ENCODE measurements around the gene LPA.
"Not testable (repeated sequence)": the region's sequence is repeated elsewhere in the genome, so short reads cannot be mapped to it uniquely, and the experiment has no call there.

LPA gene

DNA sequence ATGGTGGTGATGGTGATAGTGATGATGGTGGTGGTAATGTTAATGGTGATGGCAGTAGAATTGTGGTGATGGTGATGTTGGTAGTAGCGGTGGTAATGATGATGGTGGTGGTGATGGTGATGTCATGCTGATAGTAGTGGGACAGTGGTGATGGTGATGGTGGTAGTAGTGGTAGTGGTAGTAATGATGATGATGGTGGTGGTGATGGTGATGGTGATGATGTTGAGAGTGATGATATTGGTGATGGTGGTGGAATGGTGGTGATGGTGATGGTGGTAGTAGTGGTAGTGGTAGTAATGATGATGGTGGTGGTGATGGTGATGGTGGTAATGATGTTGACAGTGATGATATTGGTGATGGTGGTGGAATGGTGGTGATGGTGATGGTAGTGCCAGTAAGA is 128.8 kb downstream of the LPA start:
- no peaks in the 10 kb centered on the region for H3K9me3 ChIP-seq (ENCODE audit: severe bottlenecking)
- H3K27ac ChIP-seq (ENCODE audit: poor library complexity, severe bottlenecking), result no peak overlapping the region
- H3K4me1 ChIP-seq (ENCODE audit: insufficient read depth, poor library complexity, severe bottlenecking), result no peaks in the 10 kb centered on the region
- no peak for DNase-seq (ENCODE audit: low spot score)
- H3K36me3 ChIP-seq (ENCODE audit: low read depth), result no peaks in the 10 kb centered on the region
- H3K27me3 ChIP-seq (ENCODE audit: insufficient read depth, poor library complexity, severe bottlenecking), result no peaks in the 10 kb centered on the region
- no peak for ATAC-seq (ENCODE audit: low read depth)
- H3K4me3 ChIP-seq (ENCODE audit: severe bottlenecking), result no peak overlapping the region
- TF ChIP-seq CTCF (IDR thresholded peaks at IDR 0.05; ENCODE audit: poor library complexity, severe bottlenecking), result no peak

DNA sequence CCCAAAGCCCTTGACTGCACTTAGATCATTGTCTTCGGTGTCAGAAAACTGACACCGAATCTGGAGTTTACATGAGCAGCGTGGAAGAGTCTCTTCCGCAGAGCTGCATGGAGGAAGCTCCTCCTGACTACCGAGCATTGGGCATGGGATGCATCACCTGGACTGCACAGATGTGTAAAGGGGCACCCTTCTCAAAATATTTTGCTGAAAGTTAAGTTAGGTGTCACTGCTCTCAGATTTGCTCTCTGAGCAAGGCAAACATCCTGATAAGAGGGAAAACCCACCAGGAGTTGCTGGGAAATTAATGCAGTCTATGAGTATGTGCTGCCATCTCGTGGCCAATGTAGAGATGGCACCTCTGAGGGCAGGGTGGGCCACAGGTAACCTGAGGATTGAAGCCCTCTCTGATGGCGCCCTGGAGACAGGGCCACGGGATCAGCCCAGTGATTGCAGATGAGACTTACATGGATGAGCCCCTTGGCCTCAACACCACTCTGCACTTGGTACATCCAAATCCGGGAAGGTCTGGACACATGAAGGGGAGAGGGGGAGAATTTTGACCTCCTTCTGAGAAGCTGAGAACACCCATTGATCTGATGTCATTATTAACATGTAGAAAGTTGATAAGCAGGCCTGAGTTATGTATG is 129.9 kb downstream of the LPA start:
- H3K4me1 ChIP-seq (ENCODE audit: insufficient read depth, poor library complexity, severe bottlenecking), result no peaks in the 10 kb centered on the region
- no peaks in the 10 kb centered on the region for H3K9me3 ChIP-seq (ENCODE audit: severe bottlenecking)
- no peak for DNase-seq (ENCODE audit: low spot score)
- peak; percentile 91 for TF ChIP-seq CTCF (IDR thresholded peaks at IDR 0.05; ENCODE audit: poor library complexity, severe bottlenecking)
- no peak overlapping the region for H3K4me3 ChIP-seq (ENCODE audit: severe bottlenecking)
- H3K27me3 ChIP-seq (ENCODE audit: insufficient read depth, poor library complexity, severe bottlenecking), result no peaks in the 10 kb centered on the region
- ATAC-seq (ENCODE audit: low read depth), result peak; percentile 59
- H3K27ac ChIP-seq (ENCODE audit: poor library complexity, severe bottlenecking), result no peak overlapping the region
- H3K36me3 ChIP-seq (ENCODE audit: low read depth), result no peaks in the 10 kb centered on the region

DNA sequence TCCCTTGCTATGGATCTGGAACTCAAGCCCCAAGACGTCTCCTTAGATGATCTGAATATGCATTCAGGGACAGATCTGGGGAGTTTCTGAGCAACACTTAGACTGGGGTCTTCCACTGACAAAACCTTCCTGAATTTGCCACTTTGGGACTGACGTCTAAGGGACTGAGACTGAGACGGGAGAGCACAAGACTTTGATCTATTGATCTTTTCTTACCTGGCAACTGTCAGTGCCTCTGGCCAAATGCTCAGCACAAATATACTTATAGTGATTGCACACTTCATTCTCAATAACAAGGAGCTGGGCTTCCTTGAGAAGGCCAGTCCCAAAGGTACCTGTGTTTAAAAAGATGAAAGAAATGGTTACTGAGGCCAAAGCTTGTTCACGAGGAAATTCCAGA is 131.8 kb downstream of the LPA start:
- no peaks in the 10 kb centered on the region for H3K9me3 ChIP-seq (ENCODE audit: severe bottlenecking)
- H3K27ac ChIP-seq (ENCODE audit: poor library complexity, severe bottlenecking), result no peak overlapping the region
- TF ChIP-seq CTCF (IDR thresholded peaks at IDR 0.05; ENCODE audit: poor library complexity, severe bottlenecking), result no peak
- ATAC-seq (ENCODE audit: low read depth) (no peak), DNase-seq (ENCODE audit: low spot score) (no peak)
- H3K27me3 ChIP-seq (ENCODE audit: insufficient read depth, poor library complexity, severe bottlenecking), result no peaks in the 10 kb centered on the region
- no peaks in the 10 kb centered on the region for H3K36me3 ChIP-seq (ENCODE audit: low read depth)
- H3K4me3 ChIP-seq (ENCODE audit: severe bottlenecking), result no peak overlapping the region
- H3K4me1 ChIP-seq (ENCODE audit: insufficient read depth, poor library complexity, severe bottlenecking), result no peaks in the 10 kb centered on the region

GRCh38 chr6:160531826-160532225 is 132.2 kb downstream of the LPA start:
- Histone ChIP-seq H3K9me3 (ENCODE audit: severe bottlenecking) (no peaks in the 10 kb centered on the region), H3K4me1 (ENCODE audit: insufficient read depth, poor library complexity, severe bottlenecking) (no peaks in the 10 kb centered on the region), H3K4me3 (ENCODE audit: severe bottlenecking) (no peak overlapping the region), H3K27me3 (ENCODE audit: insufficient read depth, poor library complexity, severe bottlenecking) (no peaks in the 10 kb centered on the region), H3K27ac (ENCODE audit: poor library complexity, severe bottlenecking) (no peak overlapping the region), H3K36me3 (ENCODE audit: low read depth) (no peaks in the 10 kb centered on the region)
- TF ChIP-seq CTCF (IDR thresholded peaks at IDR 0.05; ENCODE audit: poor library complexity, severe bottlenecking), result no peak
- DNase-seq (ENCODE audit: low spot score), result no peak
- ATAC-seq (ENCODE audit: low read depth), result no peak

DNA sequence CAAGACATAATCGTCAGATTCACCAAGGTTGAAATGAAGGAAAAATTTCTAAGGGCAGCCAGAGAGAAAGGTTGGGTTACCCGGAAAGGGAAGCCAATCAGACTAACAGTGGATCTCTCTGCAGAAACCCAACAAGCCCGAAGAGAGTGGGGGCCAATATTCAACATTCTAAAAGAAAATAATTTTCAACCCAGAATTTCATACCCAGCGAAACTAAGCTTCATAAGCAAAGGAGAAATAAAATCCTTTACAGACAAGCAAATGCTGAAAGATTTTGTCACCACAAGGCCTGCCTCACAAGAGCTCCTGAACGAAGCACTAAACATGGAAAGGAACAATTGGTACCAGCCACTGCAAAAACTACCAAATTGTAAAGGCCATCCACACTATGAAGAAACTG is 134.6 kb downstream of the LPA start:
- not testable (repeated sequence) for H3K36me3 ChIP-seq (ENCODE audit: low read depth); DNase-seq (ENCODE audit: low spot score); ATAC-seq (ENCODE audit: low read depth); H3K4me3 ChIP-seq (ENCODE audit: severe bottlenecking); H3K4me1 ChIP-seq (ENCODE audit: insufficient read depth, poor library complexity, severe bottlenecking); H3K9me3 ChIP-seq (ENCODE audit: severe bottlenecking); H3K27ac ChIP-seq (ENCODE audit: poor library complexity, severe bottlenecking); H3K27me3 ChIP-seq (ENCODE audit: insufficient read depth, poor library complexity, severe bottlenecking)

All from RWPE2 (cell line).